ENCODE data around the gene CHST2.

- TF ChIP-seq CTCF (conservative IDR thresholded peaks at IDR 0.05 in 1 of 2, IDR thresholded peaks at IDR 0.05 in 1 of 2; ENCODE audit: extremely low read depth in 1 of 2, insufficient read depth in 1 of 2, low read depth in 1 of 2, low read length in 2 of 2): no peak
- TF ChIP-seq EZH2 (IDR thresholded peaks at IDR 0.05; ENCODE audit: borderline replicate concordance, low read length): no peak
Measured at GRCh38 chr3:143166376-143166775, 46.8 kb downstream of the CHST2 start.

Data from mammary epithelial cell (primary cell).